HG03469 (cell line): ENCODE results near the gene NDEL1.

Source experiments
- ATAC-seq: cut with Tn5 transposase; IDR thresholded peaks from one replicate; pipeline ENCODE4 v1.9.1; 2021; ENCODE audit warnings: mild to moderate bottlenecking, moderate library complexity, moderate number of reproducible peaks; ENCODE audit not compliant: unreplicated experiment

NDEL1 gene

GRCh38 chr17:8455665-8456209, 20.1 kb downstream of the NDEL1 start:
- no peak for ATAC-seq

DNA sequence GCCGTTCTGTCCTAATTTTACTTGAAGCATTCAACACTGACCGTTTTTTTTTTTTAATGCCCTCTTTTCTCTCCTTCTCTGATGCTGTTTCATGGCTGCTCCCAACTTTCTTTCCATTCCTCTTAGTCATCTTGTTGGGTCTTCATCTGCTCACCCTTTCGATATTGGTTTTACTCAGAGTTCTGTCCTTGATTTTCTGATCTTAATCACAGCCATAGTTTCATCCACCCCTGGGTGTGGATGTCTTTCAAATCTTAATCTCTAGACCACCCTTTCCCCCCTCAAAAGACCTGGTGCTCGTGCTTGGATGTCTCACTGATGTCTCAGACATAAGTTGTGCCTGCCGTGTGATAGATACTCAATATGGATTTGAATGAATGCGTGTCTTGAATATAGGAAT, 22.4 kb downstream of the NDEL1 start:
- ATAC-seq = no peak

- ATAC-seq = no peak
Observed at GRCh38 chr17:8459107-8459506, 23.4 kb downstream of the NDEL1 start.

DNA sequence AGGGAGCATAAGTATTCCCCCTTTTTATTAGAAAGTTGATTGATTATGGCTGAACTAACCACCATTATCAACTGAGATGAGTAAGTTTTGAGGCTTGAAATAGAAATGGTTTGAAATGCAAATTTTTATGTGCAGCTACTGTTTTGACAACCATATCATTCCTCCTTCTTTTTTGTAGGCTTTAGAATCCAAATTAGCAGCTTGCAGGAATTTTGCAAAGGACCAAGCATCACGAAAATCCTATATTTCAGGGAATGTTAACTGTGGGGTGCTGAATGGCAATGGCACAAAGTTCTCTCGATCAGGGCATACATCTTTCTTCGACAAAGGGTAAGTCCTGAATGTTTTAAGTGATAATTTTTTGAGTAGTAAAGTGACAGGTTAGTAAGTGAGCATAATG, 24.1 kb downstream of the NDEL1 start:
- ATAC-seq = no peak

DNA sequence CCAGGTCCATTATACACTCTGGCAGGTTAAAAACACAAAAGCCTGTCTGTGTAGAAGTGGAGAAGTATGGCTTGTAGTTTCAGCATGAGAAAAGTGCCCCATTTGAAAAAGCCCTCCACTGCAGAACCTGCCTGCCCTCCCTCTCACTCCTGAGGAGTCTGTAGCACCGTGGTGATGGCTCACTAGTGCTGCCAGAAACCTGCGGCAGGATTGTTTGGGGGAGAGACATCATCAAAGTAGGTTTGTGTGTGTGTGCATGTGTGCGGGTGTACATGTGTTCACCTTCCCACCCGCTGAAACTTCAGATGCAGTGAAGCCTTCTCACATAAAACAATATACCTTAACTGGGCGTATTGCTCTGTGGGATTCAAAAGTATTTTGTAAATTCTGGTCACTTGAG, 26.9 kb downstream of the NDEL1 start:
- ATAC-seq = no peak

DNA sequence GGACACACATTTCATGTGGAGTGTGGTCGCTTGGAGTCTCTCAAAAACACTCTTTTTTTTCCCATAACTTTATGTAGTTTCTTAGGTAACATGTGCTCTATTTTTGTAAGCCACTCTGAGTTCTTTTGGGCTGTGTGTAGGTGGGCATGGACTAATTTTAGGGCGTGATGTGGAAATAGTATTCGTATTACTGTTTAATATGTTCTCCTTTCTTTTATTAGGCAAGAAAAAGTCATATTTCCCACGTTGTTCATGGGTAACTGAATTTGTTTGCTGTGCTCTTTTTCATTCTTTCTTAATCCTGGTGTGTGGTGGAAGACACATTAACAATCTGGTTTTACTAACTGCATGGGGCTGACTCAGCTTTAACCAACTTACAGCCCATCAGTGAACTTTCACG, 27.4 kb downstream of the NDEL1 start:
- no peak for ATAC-seq

DNA sequence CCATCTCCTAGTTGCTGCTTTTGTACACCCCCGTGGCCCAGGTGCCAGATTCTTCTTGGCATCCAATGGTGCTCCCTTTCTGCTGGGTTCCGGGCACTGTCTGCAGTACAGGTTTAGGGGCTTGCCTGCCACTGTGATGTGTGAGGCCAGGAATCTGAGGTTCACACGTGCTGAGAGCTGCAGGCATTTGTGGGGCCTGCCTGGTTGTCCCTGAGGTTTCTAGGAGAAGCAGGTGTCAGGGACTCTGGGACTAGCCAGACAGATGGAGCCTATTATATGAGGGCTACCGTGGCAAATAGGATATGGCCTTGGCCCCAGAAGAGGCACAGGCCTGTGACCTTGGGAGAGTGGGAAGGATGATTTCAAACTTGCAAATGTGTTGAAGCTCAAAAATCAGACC, 29.3 kb downstream of the NDEL1 start:
- no peak for ATAC-seq

DNA sequence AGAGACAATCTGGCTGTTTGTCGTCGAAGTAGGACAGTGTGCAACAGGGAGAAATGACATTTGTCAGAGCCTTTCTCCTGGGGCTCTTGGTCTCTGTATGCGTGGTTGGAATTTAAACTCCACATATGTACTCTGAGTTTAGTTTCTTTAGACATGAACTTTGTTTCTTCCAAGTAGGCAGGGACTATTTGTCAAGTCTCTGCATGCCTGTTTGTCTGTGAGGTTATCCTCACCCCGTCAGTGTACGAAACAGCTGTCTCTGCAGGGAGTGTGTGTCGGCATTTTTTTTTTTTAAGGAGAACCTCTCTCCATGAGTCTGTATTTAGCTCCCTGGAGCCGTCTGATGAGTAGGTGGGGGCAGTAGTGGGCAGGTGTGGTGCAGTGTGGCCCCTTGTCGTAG, 29.7 kb downstream of the NDEL1 start:
- ATAC-seq = no peak

- no peak for ATAC-seq
Observed at GRCh38 chr17:8465759-8466158, 30.1 kb downstream of the NDEL1 start.

GRCh38 chr17:8466456-8466855, 30.8 kb downstream of the NDEL1 start:
- ATAC-seq = no peak

DNA sequence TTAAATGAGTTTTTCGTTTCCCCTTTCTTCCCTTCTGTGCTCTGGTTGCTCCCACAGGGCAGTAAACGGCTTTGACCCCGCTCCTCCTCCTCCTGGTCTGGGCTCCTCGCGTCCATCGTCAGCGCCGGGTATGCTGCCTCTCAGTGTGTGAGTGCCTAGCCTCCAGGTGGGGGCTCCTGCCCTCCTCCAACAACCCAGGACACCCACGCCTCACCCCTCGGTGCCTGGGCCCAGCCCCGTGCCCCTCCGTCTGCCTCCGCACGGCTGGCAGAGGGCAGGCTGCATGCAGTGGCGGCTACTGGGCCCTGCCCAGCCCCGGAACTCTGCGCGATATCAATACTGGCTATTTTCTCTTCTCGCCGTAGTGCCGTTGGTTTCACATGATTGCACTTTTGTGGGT, 31.2 kb downstream of the NDEL1 start:
- ATAC-seq = no peak

DNA sequence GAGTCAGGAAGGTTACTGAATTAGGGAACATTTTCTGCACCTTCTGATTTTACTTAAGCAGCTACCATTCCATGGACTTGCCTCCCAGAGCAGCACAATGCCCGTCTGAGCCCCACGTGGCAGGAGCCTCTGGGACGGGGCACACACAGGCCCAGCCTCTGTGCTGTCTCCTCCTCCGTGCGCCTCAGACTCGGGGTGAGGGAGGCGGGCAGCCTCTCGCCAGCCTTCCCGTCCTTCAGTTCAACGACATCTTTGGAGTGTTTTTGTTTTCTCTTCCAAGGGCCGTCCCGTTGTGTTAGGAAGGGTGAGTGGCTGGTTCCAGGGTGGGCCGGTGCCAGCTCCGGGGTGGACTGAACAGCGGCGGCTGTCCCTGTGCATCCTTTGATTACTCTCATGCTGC, 31.8 kb downstream of the NDEL1 start:
- ATAC-seq = no peak

DNA sequence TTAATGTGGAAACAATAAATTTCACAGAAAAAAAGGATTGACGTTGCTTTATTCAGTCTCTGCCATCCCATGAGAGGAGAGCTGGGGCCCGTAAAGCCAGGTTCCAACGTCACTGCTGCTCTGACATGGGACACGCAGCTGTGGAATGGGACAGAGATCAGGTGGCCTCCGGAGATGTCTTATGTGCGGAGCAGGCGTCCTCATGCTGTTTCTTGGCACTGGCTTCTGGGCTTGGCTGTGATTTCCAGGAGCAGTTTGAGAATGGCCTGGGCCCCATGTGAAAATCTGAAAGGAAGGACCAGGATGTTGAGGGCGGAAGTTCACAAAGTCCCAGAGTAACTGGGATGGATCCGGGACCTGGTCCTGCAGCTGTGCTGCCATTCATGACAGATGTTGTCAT, 32.4 kb downstream of the NDEL1 start:
- ATAC-seq = no peak

DNA sequence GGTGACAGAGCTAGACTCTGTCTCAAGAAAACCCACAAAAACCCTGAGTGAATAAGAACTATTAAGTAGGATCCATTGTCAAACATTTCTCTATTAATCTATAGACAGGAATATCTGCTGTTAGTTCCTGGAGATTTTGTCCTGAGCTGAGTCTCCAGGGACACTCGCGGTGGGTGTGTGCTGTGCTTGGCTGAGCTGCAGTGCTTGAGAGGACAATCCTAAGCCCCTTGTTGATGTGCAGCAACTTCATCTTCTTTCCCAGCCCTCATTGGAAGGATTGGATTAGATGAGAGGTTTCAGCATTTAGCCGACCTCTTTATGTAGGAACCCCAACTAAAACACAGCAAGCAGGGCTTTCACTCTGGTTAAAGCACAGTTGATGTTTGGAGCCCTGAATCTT, 33.3 kb downstream of the NDEL1 start:
- no peak for ATAC-seq

GRCh38 chr17:8469964-8470363, 34.3 kb downstream of the NDEL1 start:
- no peak for ATAC-seq

DNA sequence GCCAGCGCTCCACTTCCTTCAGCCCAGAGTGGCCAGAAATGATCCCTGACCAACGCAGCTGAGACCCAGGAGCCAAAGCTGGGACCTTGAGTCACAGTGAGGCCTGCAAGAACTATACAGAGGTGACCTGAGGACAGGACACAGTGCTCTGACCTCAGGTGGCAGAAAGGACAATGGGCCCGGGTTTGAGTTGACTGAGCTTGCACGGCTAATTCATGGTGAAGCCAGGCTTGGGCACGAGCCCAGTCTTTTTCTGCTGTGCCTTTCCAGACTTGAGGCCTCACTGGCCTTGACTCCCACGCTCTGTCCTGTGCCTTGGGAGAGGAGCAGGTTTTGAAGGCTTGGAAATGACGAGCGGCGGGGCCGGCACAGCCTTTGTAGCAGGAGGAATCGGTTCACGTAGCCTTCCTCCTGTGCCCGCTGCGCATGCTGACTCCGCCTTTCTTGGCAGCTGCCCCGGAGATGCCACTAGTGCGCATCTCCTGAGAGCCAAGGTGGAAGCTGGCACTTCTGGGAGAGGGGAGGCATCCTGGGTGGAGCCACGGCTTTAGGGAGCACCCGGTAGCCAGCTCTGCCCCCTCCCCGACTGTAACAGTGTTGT, 34.9 kb downstream of the NDEL1 start:
- ATAC-seq = no peak

GRCh38 chr17:8472663-8473062, 37.0 kb downstream of the NDEL1 start:
- ATAC-seq = no peak

DNA sequence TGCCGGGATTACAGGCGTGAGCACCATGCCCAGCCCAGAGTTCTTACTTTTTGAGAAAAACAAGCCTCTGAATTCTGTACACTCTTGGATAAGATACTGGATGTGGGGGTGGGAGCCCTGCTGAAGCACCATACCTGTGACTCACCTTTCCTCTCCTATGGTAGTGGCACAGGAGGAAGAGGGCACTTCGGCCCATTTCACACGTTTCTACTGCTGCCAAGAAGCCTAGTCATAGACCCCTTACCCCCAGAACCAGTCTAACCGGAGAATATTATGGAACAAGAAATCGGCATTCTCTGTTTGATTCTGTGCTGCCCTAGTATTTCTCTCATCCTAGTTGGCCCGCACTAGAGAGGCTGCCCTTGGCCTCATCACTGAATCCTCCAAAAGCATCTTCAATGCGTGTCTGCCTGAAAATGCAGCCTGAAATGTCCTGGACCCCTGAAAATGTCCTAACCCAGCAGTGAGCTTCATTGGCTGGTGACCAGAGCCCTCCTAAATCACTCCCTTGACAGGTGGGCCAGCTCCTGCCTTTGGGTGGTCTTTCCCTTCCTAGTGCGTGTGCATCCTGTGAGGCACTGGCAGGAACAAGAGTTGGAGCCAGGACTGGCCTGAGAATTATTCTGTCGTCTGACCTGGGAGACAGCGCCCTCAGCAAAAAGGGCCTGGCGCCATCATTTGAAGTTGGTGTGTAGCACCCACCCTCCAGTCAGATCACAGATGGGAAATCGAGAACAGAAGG, 37.9 kb downstream of the NDEL1 start:
- no peak for ATAC-seq

DNA sequence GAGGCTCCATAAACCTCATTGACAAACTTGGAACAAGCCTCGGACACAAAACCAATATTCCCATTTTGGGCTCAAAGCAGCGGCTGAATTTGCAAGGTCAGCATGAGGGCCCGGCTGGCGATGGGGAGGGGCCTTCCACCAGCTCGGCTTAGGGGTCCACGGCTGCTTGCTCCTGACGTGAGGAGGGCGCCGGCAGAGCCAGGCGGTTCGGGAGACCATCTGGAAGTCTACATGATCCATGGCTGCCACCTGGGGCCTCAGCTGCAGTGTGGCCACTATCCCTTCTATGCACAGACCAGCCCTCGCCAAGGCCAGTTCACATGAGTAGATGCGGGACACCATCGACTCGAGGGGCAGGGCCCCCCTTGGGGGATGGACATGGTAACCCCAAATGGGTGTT, 39.1 kb downstream of the NDEL1 start:
- ATAC-seq = no peak

DNA sequence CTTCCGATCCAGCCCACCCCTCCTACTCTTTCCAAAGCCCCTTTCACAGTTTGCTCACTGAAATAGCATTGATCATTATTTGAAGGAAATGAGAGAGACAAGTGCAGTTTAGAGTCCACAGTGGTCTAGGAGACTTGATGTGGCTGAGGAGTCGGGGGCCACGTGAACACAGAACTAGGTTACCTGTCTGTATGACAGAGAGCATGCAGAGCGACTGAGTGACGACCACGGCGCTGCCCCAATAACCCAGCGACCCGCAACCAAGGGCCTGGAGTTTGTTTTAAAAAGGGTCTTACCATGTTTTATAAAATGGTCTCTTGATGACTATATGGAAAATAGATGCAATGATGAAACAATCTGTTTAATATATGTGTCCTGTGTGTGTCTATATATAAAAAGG, 39.5 kb downstream of the NDEL1 start:
- ATAC-seq = no peak

- ATAC-seq = no peak
Observed at GRCh38 chr17:8475781-8476180, 40.1 kb downstream of the NDEL1 start.

GRCh38 chr17:8476741-8477140, 41.1 kb downstream of the NDEL1 start:
- no peak for ATAC-seq

GRCh38 chr17:8477171-8477570, 41.5 kb downstream of the NDEL1 start:
- no peak for ATAC-seq
